Measurements from ENCODE around the gene OPCML.
A peak's percentile ranks its signal among the peaks of the same experiment; 100 is the strongest.

OPCML gene

DNA sequence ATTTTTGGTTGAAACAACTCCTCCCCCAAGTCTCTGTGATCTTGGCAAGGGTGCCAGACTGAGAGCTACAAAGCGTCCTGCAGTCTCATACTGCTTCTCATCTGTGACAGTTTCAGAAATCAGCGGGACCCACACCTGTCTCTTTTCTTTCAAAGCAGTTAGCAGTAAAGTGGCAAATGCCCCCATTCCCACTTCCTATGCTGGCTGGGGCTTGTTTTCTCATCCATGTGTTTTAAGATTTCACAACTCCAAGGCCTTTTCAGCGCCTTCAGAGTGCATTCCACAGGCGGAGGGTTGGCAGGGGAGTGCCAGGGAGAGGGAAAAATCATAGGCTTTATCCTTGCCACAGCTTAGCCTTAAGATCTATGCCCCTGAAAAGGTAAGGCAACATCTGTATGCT lies 493.5 kb downstream of the OPCML start:
- H3K27me3 ChIP-seq (ENCODE audit: control insufficient read depth, insufficient read depth, low read length) = no peaks in the 10 kb centered on the region
- H3K27ac ChIP-seq (ENCODE audit: low read depth, low read length) = no peak overlapping the region; the same call in 1 of the 2 replicates
- no peak overlapping the region for H3K4me3 ChIP-seq (ENCODE audit: low read depth, low read length)
- peaks cover 15% of the 10 kb centered on the region for H3K4me1 ChIP-seq (ENCODE audit: control insufficient read depth, insufficient read depth, low read length)
- no peaks in the 10 kb centered on the region for H3K9me3 ChIP-seq (ENCODE audit: control insufficient read depth, insufficient read depth, low read depth, low read length)
- peak overlapping the region; percentile 14 for H3K9ac ChIP-seq (ENCODE audit: low read length)
- H3K36me3 ChIP-seq (ENCODE audit: control insufficient read depth, insufficient read depth, low read length) = no peaks in the 10 kb centered on the region

- H3K9me3 ChIP-seq (ENCODE audit: control insufficient read depth, insufficient read depth, low read depth, low read length) = no peaks in the 10 kb centered on the region
Measured at GRCh38 chr11:133034929-133035328, 497.4 kb downstream of the OPCML start.

DNA sequence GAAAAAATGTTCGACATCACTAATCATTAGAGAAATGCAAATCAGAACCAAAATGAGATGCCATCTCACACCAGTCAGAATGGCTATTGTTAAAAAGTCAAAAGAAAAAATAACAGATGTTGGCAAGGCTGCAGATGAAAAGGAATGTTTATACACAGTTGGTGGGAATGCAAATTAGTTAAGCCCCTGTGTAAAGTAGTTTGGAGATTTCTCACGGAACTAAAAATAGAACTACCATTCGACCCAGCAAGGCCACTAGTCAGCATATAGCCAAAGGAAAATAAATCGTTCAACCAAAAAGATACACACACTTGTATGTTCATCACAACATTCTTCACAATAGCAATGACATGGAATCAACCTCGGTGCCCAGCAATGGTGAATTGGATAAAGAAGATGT lies 503.2 kb downstream of the OPCML start:
- Histone ChIP-seq H3K9ac (ENCODE audit: low read length) (no peak overlapping the region), H3K27ac (ENCODE audit: low read depth, low read length) (no peak overlapping the region), H3K36me3 (ENCODE audit: control insufficient read depth, insufficient read depth, low read length) (no peaks in the 10 kb centered on the region), H3K9me3 (ENCODE audit: control insufficient read depth, insufficient read depth, low read depth, low read length) (no peaks in the 10 kb centered on the region), H3K4me3 (ENCODE audit: low read depth, low read length) (no peak overlapping the region), H3K27me3 (ENCODE audit: control insufficient read depth, insufficient read depth, low read length) (no peaks in the 10 kb centered on the region), H3K4me1 (ENCODE audit: control insufficient read depth, insufficient read depth, low read length) (no peaks in the 10 kb centered on the region)

More at GRCh38 chr11:133034929-133035328, 497.4 kb downstream of the OPCML start:
- Histone ChIP-seq H3K27ac (ENCODE audit: low read depth, low read length) (no peak overlapping the region), H3K9ac (ENCODE audit: low read length) (no peak overlapping the region), H3K4me1 (ENCODE audit: control insufficient read depth, insufficient read depth, low read length) (peaks cover 2% of the 10 kb centered on the region; the same call in 1 of the 2 replicates), H3K27me3 (ENCODE audit: control insufficient read depth, insufficient read depth, low read length) (no peaks in the 10 kb centered on the region), H3K36me3 (ENCODE audit: control insufficient read depth, insufficient read depth, low read length) (no peaks in the 10 kb centered on the region), H3K4me3 (ENCODE audit: low read depth, low read length) (no peak overlapping the region)

- H3K27ac ChIP-seq (ENCODE audit: low read depth, low read length) = no peak overlapping the region
- no peak overlapping the region for H3K4me3 ChIP-seq (ENCODE audit: low read depth, low read length)
- no peaks in the 10 kb centered on the region for H3K4me1 ChIP-seq (ENCODE audit: control insufficient read depth, insufficient read depth, low read length)
- no peaks in the 10 kb centered on the region for H3K9me3 ChIP-seq (ENCODE audit: control insufficient read depth, insufficient read depth, low read depth, low read length)
- no peak overlapping the region for H3K9ac ChIP-seq (ENCODE audit: low read length)
- no peaks in the 10 kb centered on the region for H3K27me3 ChIP-seq (ENCODE audit: control insufficient read depth, insufficient read depth, low read length)
- no peaks in the 10 kb centered on the region for H3K36me3 ChIP-seq (ENCODE audit: control insufficient read depth, insufficient read depth, low read length)
Measured at GRCh38 chr11:133026952-133027351, 505.3 kb downstream of the OPCML start.

DNA sequence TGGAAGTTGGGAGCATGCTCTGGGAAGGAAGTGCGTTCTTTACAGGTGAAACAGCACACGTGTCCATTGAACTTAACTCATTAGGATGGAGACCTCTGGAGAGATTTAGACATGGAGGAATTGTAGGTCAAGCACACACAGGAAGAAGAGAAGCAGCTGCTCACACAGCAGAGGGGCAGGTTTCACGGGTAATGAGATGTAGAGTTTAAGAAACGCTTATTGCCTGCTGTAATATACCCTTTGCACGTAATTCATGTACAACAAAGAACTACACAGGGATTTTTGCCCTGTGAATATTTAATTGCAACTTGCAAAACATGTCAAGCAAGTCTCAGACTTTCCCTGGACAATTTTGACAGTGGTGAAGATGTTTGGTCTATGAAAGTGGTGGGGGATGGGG lies 508.0 kb downstream of the OPCML start:
- no peaks in the 10 kb centered on the region for H3K27me3 ChIP-seq (ENCODE audit: control insufficient read depth, insufficient read depth, low read length)
- no peak overlapping the region for H3K4me3 ChIP-seq (ENCODE audit: low read depth, low read length)
- H3K36me3 ChIP-seq (ENCODE audit: control insufficient read depth, insufficient read depth, low read length) = no peaks in the 10 kb centered on the region
- no peak overlapping the region for H3K9ac ChIP-seq (ENCODE audit: low read length)
- H3K27ac ChIP-seq (ENCODE audit: low read depth, low read length) = no peak overlapping the region
- H3K4me1 ChIP-seq (ENCODE audit: control insufficient read depth, insufficient read depth, low read length) = no peaks in the 10 kb centered on the region
- no peaks in the 10 kb centered on the region for H3K9me3 ChIP-seq (ENCODE audit: control insufficient read depth, insufficient read depth, low read depth, low read length)

GRCh38 chr11:133023232-133023631 lies 509.1 kb downstream of the OPCML start:
- Histone ChIP-seq H3K4me3 (ENCODE audit: low read depth, low read length) (no peak overlapping the region), H3K27ac (ENCODE audit: low read depth, low read length) (no peak overlapping the region), H3K9me3 (ENCODE audit: control insufficient read depth, insufficient read depth, low read depth, low read length) (no peaks in the 10 kb centered on the region), H3K27me3 (ENCODE audit: control insufficient read depth, insufficient read depth, low read length) (no peaks in the 10 kb centered on the region), H3K4me1 (ENCODE audit: control insufficient read depth, insufficient read depth, low read length) (no peaks in the 10 kb centered on the region), H3K9ac (ENCODE audit: low read length) (no peak overlapping the region), H3K36me3 (ENCODE audit: control insufficient read depth, insufficient read depth, low read length) (no peaks in the 10 kb centered on the region)

DNA sequence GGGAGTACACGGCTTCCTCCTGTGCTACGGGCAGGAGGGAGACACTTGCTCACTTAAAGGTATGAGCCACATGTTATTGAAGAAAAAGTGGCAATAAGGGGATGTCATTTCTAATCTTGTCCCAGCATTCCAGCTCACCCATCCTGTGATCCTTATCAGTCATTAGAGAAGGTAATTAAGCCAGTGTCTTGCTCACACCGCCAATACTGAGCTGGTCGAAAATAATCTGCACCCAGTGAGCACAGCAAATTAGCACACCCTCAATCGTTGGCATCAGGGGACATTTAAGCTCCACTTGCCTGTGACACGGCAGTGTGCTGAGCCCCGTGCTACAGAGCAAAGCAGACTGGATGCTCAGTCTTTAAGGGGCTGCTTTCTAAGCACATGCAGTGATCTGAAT lies 510.7 kb downstream of the OPCML start:
- Histone ChIP-seq H3K4me1 (ENCODE audit: control insufficient read depth, insufficient read depth, low read length) (no peaks in the 10 kb centered on the region), H3K36me3 (ENCODE audit: control insufficient read depth, insufficient read depth, low read length) (no peaks in the 10 kb centered on the region), H3K9me3 (ENCODE audit: control insufficient read depth, insufficient read depth, low read depth, low read length) (no peaks in the 10 kb centered on the region), H3K27ac (ENCODE audit: low read depth, low read length) (no peak overlapping the region), H3K4me3 (ENCODE audit: low read depth, low read length) (no peak overlapping the region), H3K9ac (ENCODE audit: low read length) (no peak overlapping the region), H3K27me3 (ENCODE audit: control insufficient read depth, insufficient read depth, low read length) (no peaks in the 10 kb centered on the region)

GRCh38 chr11:133020372-133020714 lies 512.0 kb downstream of the OPCML start:
- Histone ChIP-seq H3K36me3 (ENCODE audit: control insufficient read depth, insufficient read depth, low read length) (no peaks in the 10 kb centered on the region), H3K27me3 (ENCODE audit: control insufficient read depth, insufficient read depth, low read length) (no peaks in the 10 kb centered on the region), H3K9me3 (ENCODE audit: control insufficient read depth, insufficient read depth, low read depth, low read length) (no peaks in the 10 kb centered on the region), H3K4me3 (ENCODE audit: low read depth, low read length) (no peak overlapping the region), H3K27ac (ENCODE audit: low read depth, low read length) (no peak overlapping the region), H3K4me1 (ENCODE audit: control insufficient read depth, insufficient read depth, low read length) (no peaks in the 10 kb centered on the region), H3K9ac (ENCODE audit: low read length) (no peak overlapping the region)

DNA sequence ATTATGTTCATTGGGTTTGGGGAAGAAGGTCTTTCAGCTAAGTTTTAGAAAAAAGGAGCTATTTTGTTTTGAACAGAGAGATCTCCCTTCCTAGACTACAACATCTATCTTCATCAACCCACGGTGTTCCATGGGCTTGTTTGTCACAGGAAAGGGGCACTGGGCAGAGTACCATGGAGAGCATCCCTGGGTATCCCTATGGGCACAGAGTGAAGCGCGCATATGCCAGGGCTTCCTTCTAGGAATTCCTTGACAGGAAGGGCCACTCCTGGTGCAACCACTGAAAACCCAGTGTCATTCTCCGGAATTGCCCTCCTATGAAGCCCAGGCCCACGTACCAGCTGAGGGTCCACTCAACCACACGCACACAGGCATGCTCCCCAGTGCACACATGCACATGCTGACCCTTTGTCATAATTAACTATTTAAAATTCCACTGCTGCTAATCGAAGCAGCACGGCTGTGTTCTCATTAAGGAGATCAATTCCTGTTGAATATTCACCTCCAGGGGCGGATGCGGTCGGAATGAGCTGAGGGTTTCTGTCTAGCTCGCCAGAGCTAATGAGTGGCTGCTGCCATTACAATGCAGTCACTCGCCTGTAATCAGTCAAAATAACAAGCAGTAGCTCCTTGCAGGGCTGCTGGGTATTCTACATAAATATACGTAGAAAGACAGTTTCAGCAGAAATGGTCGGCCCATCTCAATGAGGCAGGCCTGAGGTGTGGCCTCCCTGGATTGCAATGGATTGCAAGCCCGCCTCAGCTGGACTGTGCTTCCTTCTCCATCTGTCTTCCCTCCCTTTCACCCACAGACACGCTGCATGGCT lies 512.5 kb downstream of the OPCML start:
- no peak overlapping the region for H3K9ac ChIP-seq (ENCODE audit: low read length)

GRCh38 chr11:133015457-133015856 lies 516.8 kb downstream of the OPCML start:
- Histone ChIP-seq H3K9me3 (ENCODE audit: control insufficient read depth, insufficient read depth, low read depth, low read length) (no peaks in the 10 kb centered on the region), H3K27ac (ENCODE audit: low read depth, low read length) (no peak overlapping the region)

More for the DNA sequence above, 512.5 kb downstream of the OPCML start:
- Histone ChIP-seq H3K27ac (ENCODE audit: low read depth, low read length) (no peak overlapping the region), H3K27me3 (ENCODE audit: control insufficient read depth, insufficient read depth, low read length) (no peaks in the 10 kb centered on the region), H3K9me3 (ENCODE audit: control insufficient read depth, insufficient read depth, low read depth, low read length) (no peaks in the 10 kb centered on the region), H3K4me1 (ENCODE audit: control insufficient read depth, insufficient read depth, low read length) (no peaks in the 10 kb centered on the region), H3K36me3 (ENCODE audit: control insufficient read depth, insufficient read depth, low read length) (no peaks in the 10 kb centered on the region), H3K4me3 (ENCODE audit: low read depth, low read length) (no peak overlapping the region)

DNA sequence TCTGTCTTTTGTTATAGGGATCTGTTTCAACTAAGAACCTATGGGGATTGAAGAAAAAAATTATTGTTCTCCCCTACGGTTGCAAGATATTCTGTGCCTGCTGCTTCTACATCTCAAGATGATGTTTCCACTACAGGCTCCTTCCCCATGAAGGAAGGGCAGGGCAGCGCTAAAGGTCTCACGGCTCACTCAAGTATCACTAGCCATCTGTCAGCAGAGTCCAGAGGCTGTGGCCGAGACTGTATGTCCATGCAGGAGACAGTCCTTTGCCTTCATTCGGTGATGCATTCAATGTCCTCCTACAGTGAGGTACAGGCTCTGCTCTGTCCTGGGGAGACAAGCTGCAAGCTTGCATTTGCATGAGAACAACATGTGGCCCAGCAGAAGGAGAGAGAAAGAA lies 518.0 kb downstream of the OPCML start:
- H3K4me1 ChIP-seq (ENCODE audit: control insufficient read depth, insufficient read depth, low read length) = no peaks in the 10 kb centered on the region
- H3K9ac ChIP-seq (ENCODE audit: low read length) = no peak overlapping the region
- no peak overlapping the region for H3K27ac ChIP-seq (ENCODE audit: low read depth, low read length)
- H3K4me3 ChIP-seq (ENCODE audit: low read depth, low read length) = no peak overlapping the region
- H3K36me3 ChIP-seq (ENCODE audit: control insufficient read depth, insufficient read depth, low read length) = no peaks in the 10 kb centered on the region
- H3K9me3 ChIP-seq (ENCODE audit: control insufficient read depth, insufficient read depth, low read depth, low read length) = no peaks in the 10 kb centered on the region
- H3K27me3 ChIP-seq (ENCODE audit: control insufficient read depth, insufficient read depth, low read length) = no peaks in the 10 kb centered on the region

More at GRCh38 chr11:133015457-133015856, 516.8 kb downstream of the OPCML start:
- H3K4me3 ChIP-seq (ENCODE audit: low read depth, low read length) = no peak overlapping the region
- H3K4me1 ChIP-seq (ENCODE audit: control insufficient read depth, insufficient read depth, low read length) = no peaks in the 10 kb centered on the region
- no peak overlapping the region for H3K9ac ChIP-seq (ENCODE audit: low read length)
- H3K36me3 ChIP-seq (ENCODE audit: control insufficient read depth, insufficient read depth, low read length) = no peaks in the 10 kb centered on the region
- no peaks in the 10 kb centered on the region for H3K27me3 ChIP-seq (ENCODE audit: control insufficient read depth, insufficient read depth, low read length)
